DLD1 (cell line): Measurements from ENCODE around the gene PBX1.

Experiments
- in situ Hi-C: cut with HindIII; loops from 2 replicates; pipeline ENCODE4 v1.10.0; 2017; ENCODE audit warnings: low sequenced_read_pairs

The PBX1 gene

DNA sequence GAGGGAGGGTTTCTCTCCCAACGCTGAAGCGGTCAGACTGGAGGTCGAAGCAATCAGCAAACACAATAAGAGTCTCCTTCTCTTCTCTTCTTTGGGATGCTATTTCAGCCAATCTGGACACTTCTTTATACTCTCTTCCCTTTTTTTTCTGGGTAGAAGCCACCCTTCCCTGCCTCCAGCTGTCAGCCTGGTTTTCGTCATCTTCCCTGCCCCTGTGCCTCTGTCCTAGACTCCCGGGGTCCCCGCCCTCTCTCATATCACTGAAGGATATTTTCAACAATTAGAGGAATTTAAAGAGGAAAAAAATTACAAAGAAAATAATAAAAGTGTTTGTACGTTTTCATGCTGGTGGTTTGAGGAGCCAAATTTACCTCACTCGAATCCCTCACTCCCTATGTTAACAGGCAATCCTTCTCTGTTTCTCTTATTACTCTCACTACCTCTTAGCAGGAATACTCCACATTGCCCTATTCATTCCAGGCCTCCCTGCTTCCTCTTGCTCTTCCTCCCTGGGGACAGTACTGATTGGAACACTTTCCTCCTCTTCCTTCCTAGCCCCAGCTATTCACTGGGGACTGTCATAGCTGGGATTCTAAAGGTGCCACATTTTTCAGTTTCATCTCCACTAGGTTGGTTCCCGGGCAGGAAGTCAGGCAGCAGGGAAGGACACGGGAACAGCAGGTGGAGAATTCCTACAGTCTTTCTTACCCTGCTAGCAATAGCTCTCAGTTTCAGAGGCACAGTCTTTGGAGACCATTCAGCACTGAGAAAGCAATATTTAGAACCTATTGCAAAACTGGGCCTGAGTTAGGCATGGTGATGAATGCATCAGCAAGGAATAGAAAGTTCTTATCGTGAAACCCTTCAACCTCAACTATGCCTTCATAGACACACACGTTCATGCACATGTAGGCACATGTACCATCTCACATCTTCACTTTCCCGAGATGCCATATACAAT, 288.0 kb downstream of the PBX1 start:
- in situ Hi-C loops = no loop called here

GRCh38 chr1:164853146-164853545, 294.2 kb downstream of the PBX1 start:
- in situ Hi-C loops = no loop called here

GRCh38 chr1:164855716-164856329, 296.8 kb downstream of the PBX1 start:
- in situ Hi-C loops = no loop called here

DNA sequence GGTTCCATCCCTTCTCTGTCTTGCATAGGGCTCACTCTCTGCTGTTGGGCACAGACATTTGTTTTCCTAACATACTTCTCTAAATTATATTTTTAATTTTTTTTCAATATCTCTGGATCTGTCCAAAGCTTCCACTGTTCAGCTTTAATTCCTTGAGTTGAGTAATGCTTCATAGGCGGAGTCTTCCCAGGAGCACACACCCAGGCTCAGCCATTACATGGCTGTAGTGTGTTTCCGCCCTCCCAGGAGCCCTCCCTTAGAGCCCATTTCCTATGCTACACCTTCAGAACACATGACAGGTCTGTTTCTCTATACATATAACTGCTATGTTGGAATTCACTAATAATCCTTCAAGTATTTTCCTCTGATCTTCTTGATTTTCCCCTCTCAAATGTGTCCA, 297.4 kb downstream of the PBX1 start:
- in situ Hi-C loops = no loop called here

- in situ Hi-C loops = no loop called here
Measured at GRCh38 chr1:164857439-164857838, 298.5 kb downstream of the PBX1 start.

GRCh38 chr1:164858096-164858632, 299.2 kb downstream of the PBX1 start:
- in situ Hi-C loops = no loop called here

- in situ Hi-C loops = no loop called here
Measured at GRCh38 chr1:164861632-164862031, 302.6 kb downstream of the PBX1 start.

- in situ Hi-C loops = no loop called here
Measured at GRCh38 chr1:164863056-164863455, 304.1 kb downstream of the PBX1 start.

- in situ Hi-C loops = no loop called here
Measured at GRCh38 chr1:164864161-164864560, 305.2 kb downstream of the PBX1 start.

GRCh38 chr1:164865385-164865784, 306.4 kb downstream of the PBX1 start:
- in situ Hi-C loops = no loop called here

DNA sequence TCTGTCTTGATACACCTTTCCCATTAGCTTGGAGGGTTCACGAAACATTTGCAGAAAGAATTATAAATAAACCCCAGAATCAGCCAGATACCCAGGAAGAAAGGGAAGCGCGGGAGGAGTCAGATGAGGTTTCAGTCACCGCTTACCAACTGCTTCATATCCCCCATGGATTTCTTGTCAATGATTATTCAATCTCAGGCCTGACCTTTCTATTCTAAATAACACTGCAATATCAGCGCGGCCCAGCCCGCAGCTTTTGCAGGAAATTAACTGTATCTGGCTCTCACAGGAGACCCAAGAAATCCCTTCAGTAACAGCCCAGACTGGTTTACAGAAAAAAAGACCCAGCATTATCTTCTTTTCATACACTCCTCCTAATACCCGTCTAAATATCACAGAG, 308.6 kb downstream of the PBX1 start:
- in situ Hi-C loops = no loop called here

- in situ Hi-C loops = no loop called here
Measured at GRCh38 chr1:164868990-164869389, 310.0 kb downstream of the PBX1 start.

DNA sequence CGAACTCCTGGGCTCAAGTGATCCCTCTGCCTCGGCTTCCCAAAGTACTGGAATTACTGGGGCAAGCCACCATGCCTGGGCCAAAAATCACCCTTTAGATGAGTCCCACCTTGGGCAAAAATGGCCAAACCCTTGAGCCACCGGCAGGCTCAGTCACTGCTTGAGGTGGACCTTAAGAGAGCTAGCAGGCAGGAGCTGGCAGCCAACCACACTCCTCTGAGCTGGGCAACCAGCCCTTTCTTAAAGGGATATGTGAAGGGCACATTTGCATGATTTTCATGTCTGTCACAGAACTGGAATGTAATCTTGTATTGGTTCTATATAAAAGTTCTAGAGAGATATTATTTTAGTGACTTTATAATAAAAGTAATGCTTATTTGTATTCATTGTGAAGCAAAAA, 316.5 kb downstream of the PBX1 start:
- in situ Hi-C loops = no loop called here

DNA sequence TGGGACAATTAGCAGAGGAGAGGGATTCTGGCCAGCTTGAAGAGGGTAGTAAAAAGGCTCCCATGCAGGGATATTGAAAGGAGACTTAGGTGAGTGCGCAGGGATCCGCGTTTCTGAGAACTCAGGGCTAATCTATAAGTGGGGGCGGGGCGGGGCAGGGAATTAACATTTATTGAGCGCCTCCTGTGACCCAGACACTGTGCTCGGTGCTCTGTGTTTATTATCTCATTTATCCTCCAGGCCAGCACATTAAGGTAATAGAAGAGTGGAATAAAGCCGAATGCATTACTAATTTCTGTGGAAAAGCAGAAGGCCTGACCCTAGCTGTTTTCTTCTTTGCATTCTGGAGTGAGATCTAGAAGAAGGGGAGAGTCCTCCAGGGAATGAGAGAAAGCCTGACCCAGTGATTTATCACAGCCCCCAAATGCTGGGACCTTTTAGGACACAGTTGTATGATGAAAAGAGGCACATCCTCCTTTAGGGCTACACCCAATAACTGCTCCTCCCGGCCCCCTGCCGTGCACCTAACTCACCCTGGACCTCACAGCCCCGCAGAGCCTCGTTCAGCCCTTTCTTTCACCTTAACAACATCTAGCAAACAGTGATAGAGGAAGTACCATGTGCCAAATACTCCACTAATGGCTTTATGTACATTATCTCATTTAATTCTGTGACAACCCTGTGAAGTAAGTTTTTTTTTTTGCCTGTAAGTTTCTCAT, 317.6 kb downstream of the PBX1 start:
- in situ Hi-C loops = no loop called here

GRCh38 chr1:164880199-164880598, 321.2 kb downstream of the PBX1 start:
- in situ Hi-C loops = no loop called here

DNA sequence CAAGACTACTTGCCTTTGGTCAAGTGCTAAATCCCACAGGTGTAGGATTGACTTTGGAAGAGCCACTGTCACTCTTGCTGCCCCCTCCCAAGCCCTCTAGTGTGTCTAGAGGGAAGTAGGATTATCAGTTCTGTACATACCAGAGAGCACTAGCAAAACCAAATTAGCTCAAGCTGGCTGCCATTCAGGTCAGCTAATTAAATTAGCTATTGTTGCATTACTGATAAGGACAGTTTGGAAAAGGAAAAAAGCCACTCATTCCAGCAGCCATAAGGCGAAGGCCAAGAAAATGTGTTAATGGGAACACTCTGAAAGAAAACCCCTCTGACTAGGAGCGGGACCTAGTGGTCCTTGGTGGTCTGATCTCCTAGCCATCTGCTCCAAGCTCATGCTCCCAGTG, 321.7 kb downstream of the PBX1 start:
- in situ Hi-C loops = no loop called here

DNA sequence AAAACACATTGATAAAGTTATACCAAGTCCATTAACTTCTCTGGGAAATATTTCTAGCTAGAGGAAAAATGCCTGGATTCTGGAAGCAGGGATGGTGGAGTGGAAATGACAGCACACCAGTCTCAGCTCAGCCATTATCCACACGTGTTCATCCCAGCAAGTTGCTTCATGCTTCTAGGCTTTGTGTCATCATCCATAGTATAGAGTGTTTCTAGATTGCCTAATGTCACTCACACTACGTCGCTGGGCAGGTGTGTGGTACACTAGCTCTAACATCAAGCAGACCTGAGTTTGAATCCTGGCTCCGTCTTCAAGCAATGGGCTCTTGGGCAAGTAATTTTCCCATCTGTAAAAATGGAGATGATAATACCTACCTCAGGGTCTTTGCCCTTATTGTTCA, 326.3 kb downstream of the PBX1 start:
- in situ Hi-C loops = no loop called here

DNA sequence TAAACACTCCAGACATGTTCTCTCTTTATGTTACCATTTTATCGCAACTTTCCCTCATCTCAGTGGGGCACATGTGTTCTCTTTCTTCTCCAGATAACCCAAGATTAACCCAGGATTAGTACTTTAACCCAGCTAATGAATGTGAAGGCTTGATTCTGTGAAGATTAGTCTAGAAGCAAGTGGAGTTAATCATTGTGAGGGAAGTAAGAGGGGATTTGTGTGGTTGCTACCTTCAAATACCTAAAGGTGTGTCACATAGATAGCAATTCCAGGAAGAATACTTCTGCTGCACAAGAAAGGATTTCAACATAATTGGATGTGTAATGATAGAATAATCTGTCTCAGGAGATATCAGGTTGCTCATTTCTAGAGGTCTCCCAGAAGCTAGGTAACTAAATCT, 327.1 kb downstream of the PBX1 start:
- in situ Hi-C loops = no loop called here

- in situ Hi-C loops = no loop called here
Measured at GRCh38 chr1:164891615-164892014, 332.6 kb downstream of the PBX1 start.

- in situ Hi-C loops = no loop called here
Measured at GRCh38 chr1:164895026-164895912, 336.3 kb downstream of the PBX1 start.
